PC-3 (cell line): ENCODE measurements around the gene PELI2.

Experiments used
- CTCF ChIP-seq: fragments of 300-600 bp; sonication (generic); conservative IDR thresholded peaks from 2 replicates; pipeline ENCODE4 v1.5.1; 2017; ENCODE audit warnings: antibody characterized with exemption, low read depth, mild to moderate bottlenecking, low read length
- EZH2 ChIP-seq: fragments of 300-600 bp; sonication (generic); IDR thresholded peaks from one replicate; pipeline ENCODE4 v1.6.1; 2017; ENCODE audit warnings: antibody characterized with exemption, mild to moderate bottlenecking, low read length; ENCODE audit not compliant: unreplicated experiment

GRCh38 chr14:56115976-56116893 lies 2.0 kb upstream of the PELI2 start:
- TF ChIP-seq EZH2: no peak
- TF ChIP-seq CTCF: no peak
